ENCODE results near the gene PKM. TPM values are rescaled to one million over a fixed set of nuclear protein-coding genes. Genes with fewer than 3 reads are reported as not detected.

Gene PKM
- total and polyA plus RNA-seq, 7 donors = 135 to 582 (median 210) TPM

DNA sequence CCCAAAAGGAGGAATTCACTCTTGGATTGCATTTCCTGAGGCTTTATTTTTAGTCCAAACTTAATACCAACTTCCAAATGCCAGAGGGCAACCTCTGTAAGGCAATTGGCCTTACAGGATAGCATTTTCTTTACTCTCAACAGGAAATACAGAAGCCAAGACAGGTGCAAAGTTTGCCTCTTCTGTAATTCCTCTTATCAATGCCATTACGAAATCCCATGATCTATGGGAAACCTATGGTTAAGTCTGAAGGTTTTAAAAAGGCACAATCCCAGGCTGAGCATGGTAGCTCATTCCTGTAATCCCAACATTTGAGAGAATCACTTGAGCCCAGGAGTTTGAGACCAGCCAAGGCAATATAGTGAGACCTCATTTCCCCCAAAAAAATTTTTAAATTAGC is 14.9 kb downstream of the PKM start:
- peaks cover 0 to 6% (median 0%) of the 10 kb centered on the region in 4 donors for H3K4me1 ChIP-seq
- H3K36me3 ChIP-seq = peaks cover 22 to 80% (median 56%) of the 10 kb centered on the region in 4 donors
- no peak overlapping the region for H3K27ac ChIP-seq
- whole genome bisulfite sequencing, 2 donors = 67 to 89% methylated on average over 1 of the region's 1 CpG
- no peaks in the 10 kb centered on the region for H3K9me3 ChIP-seq
- intact Hi-C loops (cut with DNase I) = no loop called here
- TF ChIP-seq POLR2A (IDR thresholded peaks at IDR 0.05) (no peak), EP300 (IDR thresholded peaks at IDR 0.05) (no peak), POLR2AphosphoS5 (IDR thresholded peaks at IDR 0.05) (no peak)
- TF ChIP-seq, protein P1, sequence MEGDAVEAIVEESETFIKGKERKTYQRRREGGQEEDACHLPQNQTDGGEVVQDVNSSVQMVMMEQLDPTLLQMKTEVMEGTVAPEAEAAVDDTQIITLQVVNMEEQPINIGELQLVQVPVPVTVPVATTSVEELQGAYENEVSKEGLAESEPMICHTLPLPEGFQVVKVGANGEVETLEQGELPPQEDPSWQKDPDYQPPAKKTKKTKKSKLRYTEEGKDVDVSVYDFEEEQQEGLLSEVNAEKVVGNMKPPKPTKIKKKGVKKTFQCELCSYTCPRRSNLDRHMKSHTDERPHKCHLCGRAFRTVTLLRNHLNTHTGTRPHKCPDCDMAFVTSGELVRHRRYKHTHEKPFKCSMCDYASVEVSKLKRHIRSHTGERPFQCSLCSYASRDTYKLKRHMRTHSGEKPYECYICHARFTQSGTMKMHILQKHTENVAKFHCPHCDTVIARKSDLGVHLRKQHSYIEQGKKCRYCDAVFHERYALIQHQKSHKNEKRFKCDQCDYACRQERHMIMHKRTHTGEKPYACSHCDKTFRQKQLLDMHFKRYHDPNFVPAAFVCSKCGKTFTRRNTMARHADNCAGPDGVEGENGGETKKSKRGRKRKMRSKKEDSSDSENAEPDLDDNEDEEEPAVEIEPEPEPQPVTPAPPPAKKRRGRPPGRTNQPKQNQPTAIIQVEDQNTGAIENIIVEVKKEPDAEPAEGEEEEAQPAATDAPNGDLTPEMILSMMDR (IDR thresholded peaks at IDR 0.05) = no peak
- H3K4me3 ChIP-seq = no peak overlapping the region
- DNase-seq = no peak
- H3K27me3 ChIP-seq = no peaks in the 10 kb centered on the region

GRCh38 chr15:72207558-72208085 is 23.4 kb downstream of the PKM start:
- no peak overlapping the region for H3K27ac ChIP-seq
- intact Hi-C loops (cut with DNase I) = no loop called here
- no peaks in the 10 kb centered on the region for H3K9me3 ChIP-seq
- no peak for TF ChIP-seq EP300 (IDR thresholded peaks at IDR 0.05)
- TF ChIP-seq POLR2A (IDR thresholded peaks at IDR 0.05) = no peak
- TF ChIP-seq, protein P1 (IDR thresholded peaks at IDR 0.05) = no peak
- no peak for TF ChIP-seq POLR2AphosphoS5 (IDR thresholded peaks at IDR 0.05)
- H3K4me1 ChIP-seq = peaks cover 0 to 17% (median 13%) of the 10 kb centered on the region in 4 donors
- H3K36me3 ChIP-seq = peaks cover 55 to 95% (median 82%) of the 10 kb centered on the region in 4 donors
- no peaks in the 10 kb centered on the region for H3K27me3 ChIP-seq
- no peak overlapping the region for H3K4me3 ChIP-seq
- no peak for DNase-seq

DNA sequence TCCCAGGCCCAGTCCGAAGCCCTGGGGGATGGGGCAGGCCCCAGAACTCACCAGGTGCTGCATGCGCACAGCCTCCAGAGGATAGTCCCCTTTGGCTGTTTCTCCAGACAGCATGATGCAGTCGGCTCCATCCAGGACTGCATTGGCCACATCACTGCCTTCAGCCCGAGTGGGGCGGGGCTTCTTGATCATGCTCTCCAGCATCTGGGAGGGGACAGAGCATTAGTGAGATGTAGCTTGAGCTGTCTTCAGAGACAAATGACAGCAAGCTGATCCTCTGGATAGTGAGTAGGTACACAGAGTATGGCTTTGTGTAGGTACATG is 24.4 kb downstream of the PKM start:
- WGBS, 2 donors = 91 to 95% methylated on average over 5 of the region's 5 CpGs
- DNase-seq = no peak
- H3K4me1 ChIP-seq = peaks cover 0 to 17% (median 13%) of the 10 kb centered on the region in 4 donors
- no peak overlapping the region for H3K27ac ChIP-seq
- H3K27me3 ChIP-seq = no peaks in the 10 kb centered on the region
- no peaks in the 10 kb centered on the region for H3K9me3 ChIP-seq
- no peak overlapping the region for H3K4me3 ChIP-seq
- intact Hi-C loops (cut with DNase I) = no loop called here
- peaks cover 64 to 95% (median 84%) of the 10 kb centered on the region in 4 donors for H3K36me3 ChIP-seq
- TF ChIP-seq POLR2A (IDR thresholded peaks at IDR 0.05) (no peak), POLR2AphosphoS5 (IDR thresholded peaks at IDR 0.05) (no peak), EP300 (IDR thresholded peaks at IDR 0.05) (no peak)
- TF ChIP-seq, protein P1 (IDR thresholded peaks at IDR 0.05) = no peak

- WGBS, 2 donors = 92 to 96% methylated on average over 10 of the region's 10 CpGs
- no peak for TF ChIP-seq POLR2A (IDR thresholded peaks at IDR 0.05)
- TF ChIP-seq POLR2AphosphoS5 (IDR thresholded peaks at IDR 0.05) = no peak
- TF ChIP-seq, protein P1 (IDR thresholded peaks at IDR 0.05) = no peak
- no peak for TF ChIP-seq EP300 (IDR thresholded peaks at IDR 0.05)
Measured at GRCh38 chr15:72205896-72206676, 24.9 kb downstream of the PKM start.

More at GRCh38 chr15:72205896-72206676, 24.9 kb downstream of the PKM start:
- no peaks in the 10 kb centered on the region for H3K9me3 ChIP-seq
- H3K4me3 ChIP-seq = no peak overlapping the region
- no peak for DNase-seq
- H3K36me3 ChIP-seq = peaks cover 67 to 96% (median 84%) of the 10 kb centered on the region in 4 donors
- no peaks in the 10 kb centered on the region for H3K27me3 ChIP-seq
- H3K4me1 ChIP-seq = peaks cover 0 to 17% (median 13%) of the 10 kb centered on the region in 4 donors
- no peak overlapping the region for H3K27ac ChIP-seq
- intact Hi-C loops (cut with DNase I) = no loop called here

Data from sigmoid colon (tissue), 7 donors.